ENCODE measurements around the gene SCN2B. TPM values are rescaled to one million over a fixed set of nuclear protein-coding genes. Genes with fewer than 3 reads are reported as not detected.

SCN2B gene
- total RNA-seq, 2 experiments from 2014 or later, result not detected

GRCh38 chr11:118202599-118203422 lies 26.4 kb upstream of the SCN2B start:
- TF ChIP-seq CTCF (IDR thresholded peaks at IDR 0.05), result no peak

GRCh38 chr11:118201966-118202365 lies 25.5 kb upstream of the SCN2B start:
- no peak for ATAC-seq (ENCODE audit: poor library complexity)

More at GRCh38 chr11:118202599-118203422, 26.4 kb upstream of the SCN2B start:
- intact Hi-C loops (cut with DNase I, micrococcal nuclease), result loop anchor here (2.0 to 5.0 kb wide), 5 partner anchors 18 to 139 kb away; partner anchors contain the start of genes CD3D (in 1 of the 2) and CD3G (in 1 of the 2)
- Mint-ChIP-seq H3K9me3 (no peaks in the 10 kb centered on the region), H3K27ac (no peak overlapping the region), H3K27me3 (no peaks in the 10 kb centered on the region), H3K4me3 (no peak overlapping the region), H3K36me3 (ENCODE audit: low read depth) (peaks cover 24% of the 10 kb centered on the region), H3K4me1 (ENCODE audit: low read depth) (peaks cover 11% of the 10 kb centered on the region)
- peaks cover 74% of the 10 kb centered on the region for H3K4me1 ChIP-seq (ENCODE audit: insufficient read depth, low read length)
- no peak overlapping the region for H3K4me3 ChIP-seq (ENCODE audit: low read length)
- ATAC-seq (ENCODE audit: poor library complexity) (peak; percentile 54), DNase-seq (peak; percentile 21 to 88 (median 46))
- POLR2A ChIA-PET, result interaction anchor here (0.7 to 2.1 kb wide), 10 partner anchors 9 to 61 kb away, joined by 3 to 12 read pairs (median 4); partner anchors contain the start of genes JAML, MPZL2 and MPZL3
- H3K27ac ChIP-seq (ENCODE audit: low read depth in 1 of 2, low read length in 2 of 2), result peak overlapping the region; percentile 23 to 25
- H3K27me3 ChIP-seq (ENCODE audit: control insufficient read depth in 1 of 2, insufficient read depth in 2 of 2, low read length in 2 of 2), result no peaks in the 10 kb centered on the region
- H3K36me3 ChIP-seq (ENCODE audit: insufficient read depth, low read length), result peaks cover 37% of the 10 kb centered on the region
- no peaks in the 10 kb centered on the region for H3K9me3 ChIP-seq (ENCODE audit: control insufficient read depth in 1 of 2, insufficient read depth in 1 of 2, low read length in 2 of 2)
- CTCF ChIA-PET, result interaction anchor here (0.9 to 1.8 kb wide), 8 partner anchors 10 to 101 kb away, joined by 3 to 7 read pairs (median 4); partner anchors contain the start of genes CD3E and MPZL2

More at GRCh38 chr11:118201966-118202365, 25.5 kb upstream of the SCN2B start:
- intact Hi-C loops (cut with DNase I, micrococcal nuclease), result loop anchor here (2.0 to 5.0 kb wide), 6 partner anchors 19 to 140 kb away; partner anchors contain the start of genes CD3D (in 1 of the 2), CD3G (in 1 of the 2) and JAML (in 1 of the 2)
- Histone ChIP-seq H3K9me3 (ENCODE audit: control insufficient read depth in 1 of 2, insufficient read depth in 1 of 2, low read length in 2 of 2) (no peaks in the 10 kb centered on the region), H3K27me3 (ENCODE audit: control insufficient read depth in 1 of 2, insufficient read depth in 2 of 2, low read length in 2 of 2) (no peaks in the 10 kb centered on the region), H3K4me1 (ENCODE audit: insufficient read depth, low read length) (peaks cover 68% of the 10 kb centered on the region), H3K27ac (ENCODE audit: low read depth in 1 of 2, low read length in 2 of 2) (peak overlapping the region in 1 of 2 donors; percentile 19), H3K36me3 (ENCODE audit: insufficient read depth, low read length) (peaks cover 46% of the 10 kb centered on the region), H3K4me3 (ENCODE audit: low read length) (no peak overlapping the region)
- Mint-ChIP-seq H3K27ac (no peak overlapping the region), H3K9me3 (no peaks in the 10 kb centered on the region), H3K4me3 (no peak overlapping the region), H3K36me3 (ENCODE audit: low read depth) (peaks cover 29% of the 10 kb centered on the region), H3K27me3 (no peaks in the 10 kb centered on the region), H3K4me1 (ENCODE audit: low read depth) (peaks cover 11% of the 10 kb centered on the region)
- TF ChIP-seq CTCF (IDR thresholded peaks at IDR 0.05), result no peak
- CTCF ChIA-PET, result interaction anchor here (0.9 to 1.8 kb wide), 8 partner anchors 11 to 102 kb away, joined by 3 to 7 read pairs (median 4); partner anchors contain the start of genes CD3E and MPZL2
- POLR2A ChIA-PET, result interaction anchor here (0.7 to 2.1 kb wide), 10 partner anchors 10 to 234 kb away, joined by 3 to 12 read pairs (median 4); partner anchors contain the start of genes JAML, KMT2A, MPZL2 and MPZL3
- no peak for DNase-seq
